Hepatocyte (in vitro differentiated cells): ENCODE data around the gene CDK17.

ENCODE experiments used
- CTCF ChIP-seq: fragments of 200-600 bp; sonication (generic); IDR thresholded peaks from 2 replicates; pipeline ENCODE4 v1.5.1; 2016; ENCODE audit warnings: antibody characterized with exemption, mild to moderate bottlenecking; ENCODE audit not compliant: poor library complexity
- EZH2 ChIP-seq: fragments of 200-600 bp; sonication (generic); IDR thresholded peaks from 2 replicates; pipeline ENCODE4 v1.6.1; 2016; ENCODE audit warnings: antibody characterized with exemption, mild to moderate bottlenecking, borderline replicate concordance

- TF ChIP-seq CTCF, result no peak
- no peak for TF ChIP-seq EZH2
Observed at GRCh38 chr12:96442906-96443305, 42.7 kb upstream of the CDK17 start.
